Measurements from ENCODE around the gene FAM163A. TPM values are rescaled to one million over a fixed set of nuclear protein-coding genes. Genes with fewer than 3 reads are reported as not detected.

The FAM163A gene
- total RNA-seq, 1 donor from 2014 or later, result 0.17 TPM

- H3K27me3 ChIP-seq (ENCODE audit: control insufficient read depth, insufficient read depth, low read length), result peaks cover 27% of the 10 kb centered on the region
- no peak for TF ChIP-seq CTCF (IDR thresholded peaks at IDR 0.05; ENCODE audit: insufficient read depth, low read length, poor library complexity, severe bottlenecking)
- no peaks in the 10 kb centered on the region for H3K36me3 ChIP-seq (ENCODE audit: control insufficient read depth, insufficient read depth, low read length)
- H3K4me3 ChIP-seq (ENCODE audit: low read depth, low read length), result no peak overlapping the region
- DNase-seq (ENCODE audit: low read depth), result no peak
Measured at GRCh38 chr1:179813626-179814545, 70.8 kb downstream of the FAM163A start.

DNA sequence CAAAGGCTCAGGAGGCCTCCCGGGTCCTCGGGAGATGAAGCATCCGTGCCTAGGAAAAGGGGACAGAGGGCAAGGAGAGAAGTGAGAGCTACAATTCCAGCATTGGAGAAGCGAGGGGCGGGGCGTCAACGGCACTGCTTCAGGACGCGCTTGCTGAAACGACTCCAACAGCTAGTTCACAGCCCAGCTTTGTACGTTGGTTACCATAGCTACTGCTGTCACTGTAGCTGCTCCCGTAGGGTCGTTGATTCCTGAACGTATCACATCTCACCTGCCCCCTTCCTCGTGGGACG, 71.4 kb downstream of the FAM163A start:
- TF ChIP-seq CTCF (IDR thresholded peaks at IDR 0.05; ENCODE audit: insufficient read depth, low read length, poor library complexity, severe bottlenecking), result no peak
- peaks cover 27% of the 10 kb centered on the region for H3K27me3 ChIP-seq (ENCODE audit: control insufficient read depth, insufficient read depth, low read length)
- H3K4me3 ChIP-seq (ENCODE audit: low read depth, low read length), result peak overlapping the region; percentile 50

DNA sequence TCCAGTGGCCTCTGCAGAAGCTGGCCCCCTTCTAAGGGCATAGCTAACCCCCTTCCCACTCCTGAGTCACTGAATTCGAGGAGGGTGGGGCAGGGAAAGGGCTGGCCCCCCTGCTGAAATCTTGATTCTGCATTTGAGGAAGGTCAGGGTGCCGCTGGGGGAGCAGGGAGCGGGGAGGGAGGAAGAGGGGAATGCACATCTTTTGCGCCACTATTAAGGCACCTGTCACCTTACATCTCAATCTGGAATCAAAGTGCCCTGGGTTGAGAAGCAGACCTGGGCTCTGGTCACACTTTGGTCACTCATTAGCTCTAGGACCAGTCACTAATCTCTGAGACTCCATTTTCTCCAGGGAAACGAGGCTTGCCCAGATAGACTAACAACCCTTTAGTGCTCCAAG, 72.5 kb downstream of the FAM163A start:
- no peak for TF ChIP-seq CTCF (IDR thresholded peaks at IDR 0.05; ENCODE audit: insufficient read depth, low read length, poor library complexity, severe bottlenecking)
- DNase-seq (ENCODE audit: low read depth), result no peak
- H3K27me3 ChIP-seq (ENCODE audit: control insufficient read depth, insufficient read depth, low read length), result peaks cover 23% of the 10 kb centered on the region
- H3K4me3 ChIP-seq (ENCODE audit: low read depth, low read length), result peak overlapping the region; percentile 50
- no peaks in the 10 kb centered on the region for H3K36me3 ChIP-seq (ENCODE audit: control insufficient read depth, insufficient read depth, low read length)

More for the DNA sequence above, 71.4 kb downstream of the FAM163A start:
- DNase-seq (ENCODE audit: low read depth), result no peak
- H3K36me3 ChIP-seq (ENCODE audit: control insufficient read depth, insufficient read depth, low read length), result no peaks in the 10 kb centered on the region

- H3K36me3 ChIP-seq (ENCODE audit: control insufficient read depth, insufficient read depth, low read length), result no peaks in the 10 kb centered on the region
- TF ChIP-seq CTCF (IDR thresholded peaks at IDR 0.05; ENCODE audit: insufficient read depth, low read length, poor library complexity, severe bottlenecking), result no peak
- peaks cover 23% of the 10 kb centered on the region for H3K27me3 ChIP-seq (ENCODE audit: control insufficient read depth, insufficient read depth, low read length)
- no peak for DNase-seq (ENCODE audit: low read depth)
- no peak overlapping the region for H3K4me3 ChIP-seq (ENCODE audit: low read depth, low read length)
Measured at GRCh38 chr1:179816196-179816960, 73.3 kb downstream of the FAM163A start.

GRCh38 chr1:179817056-179817455, 74.0 kb downstream of the FAM163A start:
- H3K4me3 ChIP-seq (ENCODE audit: low read depth, low read length), result no peak overlapping the region
- no peak for TF ChIP-seq CTCF (IDR thresholded peaks at IDR 0.05; ENCODE audit: insufficient read depth, low read length, poor library complexity, severe bottlenecking)
- H3K36me3 ChIP-seq (ENCODE audit: control insufficient read depth, insufficient read depth, low read length), result no peaks in the 10 kb centered on the region
- DNase-seq (ENCODE audit: low read depth), result no peak
- H3K27me3 ChIP-seq (ENCODE audit: control insufficient read depth, insufficient read depth, low read length), result peaks cover 17% of the 10 kb centered on the region
